22Rv1 (cell line): Measurements from ENCODE around the gene FBP2.

ENCODE experiments used
- CTCF ChIP-seq: fragments of 450-650 bp; IDR thresholded peaks from 2 replicates; pipeline ENCODE4 v1.5.1; 2017; ENCODE audit warnings: mild to moderate bottlenecking
- ZFX ChIP-seq: fragments of 450-650 bp; IDR thresholded peaks from 2 replicates; pipeline ENCODE4 v1.6.1; 2017; ENCODE audit warnings: antibody characterized with exemption, borderline replicate concordance

GRCh38 chr9:94581728-94582127 lies 11.9 kb downstream of the FBP2 start:
- TF ChIP-seq CTCF (no peak), ZFX (no peak)
